ENCODE data around the gene CLASRP. TPM values are rescaled to one million over a fixed set of nuclear protein-coding genes. Genes with fewer than 3 reads are reported as not detected.

CLASRP gene
- total and polyA plus RNA-seq, 2 donors (not counting 1 experiment from before 2014, with no cell fraction given): 12.1 to 15.7 TPM

- Histone ChIP-seq H3K4me3 (replicated peaks in 1 of 4; ENCODE audit: control extremely low read depth in 1 of 4, insufficient read depth in 1 of 4, low read depth in 3 of 4, low read length in 4 of 4) (no peak overlapping the region), H3K9ac (ENCODE audit: insufficient read depth, low read length) (no peak overlapping the region), H3K79me2 (ENCODE audit: control insufficient read depth, insufficient read depth, low read length) (peaks cover 84% of the 10 kb centered on the region), H3K27me3 (ENCODE audit: control insufficient read depth, insufficient read depth, low read length) (no peaks in the 10 kb centered on the region), H3K4me1 (ENCODE audit: control insufficient read depth, extremely low read depth, insufficient read depth, low read length) (peaks cover 41% of the 10 kb centered on the region), H2AFZ (ENCODE audit: low read length) (no peak overlapping the region), H3K4me2 (ENCODE audit: extremely low read depth, insufficient read depth, low read length) (no peak overlapping the region), H4K20me1 (ENCODE audit: control insufficient read depth, extremely low read depth, insufficient read depth, low read length) (no peaks in the 10 kb centered on the region), H3K27ac (ENCODE audit: insufficient read depth, low read length) (peak overlapping the region; percentile 74), H3K36me3 (ENCODE audit: control insufficient read depth, insufficient read depth, low read length) (no peaks in the 10 kb centered on the region), H3K9me3 (ENCODE audit: control insufficient read depth, insufficient read depth, low read depth, low read length) (no peaks in the 10 kb centered on the region)
- DNase-seq (ENCODE audit: low read depth in 2 of 2): no peak
- TF ChIP-seq CTCF (conservative IDR thresholded peaks at IDR 0.05 in 1 of 2, IDR thresholded peaks at IDR 0.05 in 1 of 2; ENCODE audit: low read depth in 1 of 2, low read length in 2 of 2): no peak
- no peak for TF ChIP-seq EZH2 (IDR thresholded peaks at IDR 0.05; ENCODE audit: low read length, missing control alignments)
Observed at GRCh38 chr19:45096700-45097099, 57.9 kb downstream of the CLASRP start.

- Histone ChIP-seq H3K36me3 (ENCODE audit: control insufficient read depth, insufficient read depth, low read length) (no peaks in the 10 kb centered on the region), H4K20me1 (ENCODE audit: control insufficient read depth, extremely low read depth, insufficient read depth, low read length) (no peaks in the 10 kb centered on the region)
- DNase-seq (ENCODE audit: low read depth in 2 of 2): no peak
Observed at GRCh38 chr19:45097450-45097775, 58.6 kb downstream of the CLASRP start.

DNA sequence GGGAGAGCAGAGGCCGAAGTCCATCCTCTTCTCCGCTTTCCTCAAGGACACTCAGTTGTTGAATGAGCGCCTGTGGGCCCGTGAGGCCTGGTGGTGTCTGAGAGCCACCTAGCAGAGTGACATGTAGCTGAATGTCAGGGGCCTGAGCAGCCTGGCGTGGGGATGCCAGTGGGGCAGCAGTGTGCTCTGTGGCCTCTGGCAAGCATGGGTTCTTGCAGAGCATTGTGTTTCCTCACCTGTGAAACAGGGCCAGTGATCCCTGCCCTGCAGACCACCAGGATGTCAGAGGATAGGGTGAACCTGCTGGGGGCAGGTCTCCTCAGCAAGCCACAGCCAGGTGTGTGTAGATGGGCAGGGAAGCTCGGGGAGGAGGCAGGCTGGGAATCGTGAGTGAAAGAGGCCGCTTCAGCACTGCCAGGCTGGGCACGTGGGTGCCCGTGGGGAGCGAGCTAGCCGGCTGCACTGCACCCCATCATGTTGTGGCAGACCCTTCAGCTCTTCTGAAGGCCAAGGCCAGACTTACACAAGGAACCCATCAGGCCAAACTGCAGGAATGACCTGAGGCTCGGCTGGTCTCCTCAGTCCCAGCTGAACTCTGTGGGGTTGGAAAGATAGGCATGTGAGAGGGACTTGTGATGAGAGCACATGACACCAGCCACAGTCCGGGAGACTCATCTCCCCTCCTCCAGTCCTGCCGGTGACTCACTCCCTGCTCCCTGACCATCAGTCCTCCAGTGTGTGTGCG lies 59.1 kb downstream of the CLASRP start:
- peaks cover 47% of the 10 kb centered on the region for H3K4me1 ChIP-seq (ENCODE audit: control insufficient read depth, extremely low read depth, insufficient read depth, low read length)
- peak overlapping the region; percentile 89 for H3K4me2 ChIP-seq (ENCODE audit: extremely low read depth, insufficient read depth, low read length)
- H3K27ac ChIP-seq (ENCODE audit: insufficient read depth, low read length): peak overlapping the region; percentile 74
- H3K9me3 ChIP-seq (ENCODE audit: control insufficient read depth, insufficient read depth, low read depth, low read length): no peaks in the 10 kb centered on the region
- no peaks in the 10 kb centered on the region for H3K27me3 ChIP-seq (ENCODE audit: control insufficient read depth, insufficient read depth, low read length)
- H4K20me1 ChIP-seq (ENCODE audit: control insufficient read depth, extremely low read depth, insufficient read depth, low read length): no peaks in the 10 kb centered on the region
- peaks cover 97% of the 10 kb centered on the region for H3K79me2 ChIP-seq (ENCODE audit: control insufficient read depth, insufficient read depth, low read length)
- DNase-seq (ENCODE audit: low read depth in 2 of 2): peak; percentile 92 to 96
- H3K4me3 ChIP-seq (replicated peaks in 1 of 4; ENCODE audit: control extremely low read depth in 1 of 4, insufficient read depth in 1 of 4, low read depth in 3 of 4, low read length in 4 of 4): peak overlapping the region in 2 of 4 experiments; percentile 16 to 49
- H2AFZ ChIP-seq (ENCODE audit: low read length): no peak overlapping the region
- H3K9ac ChIP-seq (ENCODE audit: insufficient read depth, low read length): no peak overlapping the region
- no peaks in the 10 kb centered on the region for H3K36me3 ChIP-seq (ENCODE audit: control insufficient read depth, insufficient read depth, low read length)
- TF ChIP-seq EZH2 (IDR thresholded peaks at IDR 0.05; ENCODE audit: low read length, missing control alignments) (no peak), CTCF (conservative IDR thresholded peaks at IDR 0.05 in 1 of 2, IDR thresholded peaks at IDR 0.05 in 1 of 2; ENCODE audit: low read depth in 1 of 2, low read length in 2 of 2) (no peak)

More at GRCh38 chr19:45097450-45097775, 58.6 kb downstream of the CLASRP start:
- Histone ChIP-seq H3K9ac (ENCODE audit: insufficient read depth, low read length) (no peak overlapping the region), H3K27me3 (ENCODE audit: control insufficient read depth, insufficient read depth, low read length) (no peaks in the 10 kb centered on the region), H2AFZ (ENCODE audit: low read length) (no peak overlapping the region), H3K4me2 (ENCODE audit: extremely low read depth, insufficient read depth, low read length) (no peak overlapping the region), H3K79me2 (ENCODE audit: control insufficient read depth, insufficient read depth, low read length) (peaks cover 92% of the 10 kb centered on the region), H3K9me3 (ENCODE audit: control insufficient read depth, insufficient read depth, low read depth, low read length) (no peaks in the 10 kb centered on the region), H3K27ac (ENCODE audit: insufficient read depth, low read length) (peak overlapping the region; percentile 74), H3K4me3 (replicated peaks in 1 of 4; ENCODE audit: control extremely low read depth in 1 of 4, insufficient read depth in 1 of 4, low read depth in 3 of 4, low read length in 4 of 4) (no peak overlapping the region), H3K4me1 (ENCODE audit: control insufficient read depth, extremely low read depth, insufficient read depth, low read length) (peaks cover 42% of the 10 kb centered on the region)
- TF ChIP-seq CTCF (conservative IDR thresholded peaks at IDR 0.05 in 1 of 2, IDR thresholded peaks at IDR 0.05 in 1 of 2; ENCODE audit: low read depth in 1 of 2, low read length in 2 of 2): no peak
- no peak for TF ChIP-seq EZH2 (IDR thresholded peaks at IDR 0.05; ENCODE audit: low read length, missing control alignments)
